K562 (cell line): ENCODE data around the gene PDCL3. TPM values are rescaled to one million over a fixed set of nuclear protein-coding genes. Genes with fewer than 3 reads are reported as not detected.

Experiments
- ATAC-seq: fragments of 200-7000 bp; cut with Tn5 transposase; 3 replicates; pipeline ENCODE4 v1.9.1; 2020; ENCODE audit warnings: moderate library complexity
- BruUV-seq: library from RNA; stranded (reverse); fragments of 400-500 nt; replicated peaks from 2 replicates; lab custom pipeline; 2021; lab: Mats Ljungman, UMichigan
- CTCF ChIA-PET: fragments of 300-600 bp; formaldehyde crosslinking; extraction: SDS; loops from one replicate; lab custom pipeline; 2021; ENCODE audit warnings: low intra/inter-chr PET ratio; lab: Yijun Ruan, JAX
- POLR2A ChIA-PET: fragments of 300-600, 350-650 bp; sonication (Branson Sonifier 250); formaldehyde crosslinking; extraction: SDS; loops from one replicate; lab custom pipeline; 2021; ENCODE audit warnings: antibody characterized with exemption, inconsistent platforms; lab: Yijun Ruan, JAX
- DNase-seq, 4 experiments: peaks; one replicate each; pipeline versions ENCODE4 v3.0.0 to v3.0.0-alpha.2; 2011 to 2018; ENCODE audit warnings: low spot score in 3 of 4, mixed read lengths in 3 of 4; ENCODE audit errors: extremely low read depth in 1 of 4
- FAIRE-seq: peaks from 2 replicates; lab custom pipeline; 2011; peaks lifted over from hg19 to GRCh38; lab: Jason Lieb, UNC
- H2AFZ ChIP-seq: 2 replicates; pipeline ENCODE4 v1.6.0; 2011; ENCODE audit warnings: low read depth, low read length, control low read depth, inconsistent platforms
- H3K27ac ChIP-seq: fragments of 200-600 bp; 3 replicates; pipeline ENCODE4 v1.8.0; 2011; ENCODE audit warnings: low read depth, mild to moderate bottlenecking, control low read depth, inconsistent platforms, low read length, moderate library complexity, mixed read lengths; ENCODE audit errors: extremely low read depth
- H3K27me3 ChIP-seq, 2 experiments: fragments of 300-600 bp in 1 of 2; 2 replicates in 1 of 2; 3 replicates in 1 of 2; pipeline versions ENCODE4 v1.6.0 to v1.8.0; 2011; ENCODE audit warnings: inconsistent platforms in 2 of 2, low read length in 2 of 2, mild to moderate bottlenecking in 1 of 2, mixed read lengths in 1 of 2, moderate library complexity in 1 of 2; ENCODE audit not compliant: control insufficient read depth in 2 of 2, insufficient read depth in 2 of 2
- H3K36me3 ChIP-seq: fragments of 300-600 bp; 3 replicates; pipeline ENCODE4 v1.8.0; 2011; ENCODE audit warnings: mild to moderate bottlenecking, low read length, inconsistent platforms; ENCODE audit not compliant: control insufficient read depth, insufficient read depth
- H3K4me1 ChIP-seq, 2 experiments: fragments of 200-600 bp in 1 of 2; replicated peaks in 1 of 2; 2 replicates in 1 of 2; 3 replicates in 1 of 2; pipeline versions ENCODE4 v1.5.1 to v1.8.0; 2011; ENCODE audit warnings: inconsistent platforms in 2 of 2, low read length in 2 of 2, mild to moderate bottlenecking in 1 of 2, mixed read lengths in 1 of 2, moderate library complexity in 1 of 2; ENCODE audit not compliant: control insufficient read depth in 2 of 2, insufficient read depth in 2 of 2
- H3K4me2 ChIP-seq: 2 replicates; pipeline ENCODE4 v1.6.1; 2011; ENCODE audit warnings: low read length, control low read depth, inconsistent platforms, mixed read lengths; ENCODE audit not compliant: insufficient read depth
- H3K4me3 ChIP-seq: fragments of 200-600 bp; sonication (generic), shearing (Covaris generic); 2 replicates; pipeline ENCODE4 v1.5.1; 2016; ENCODE audit warnings: control low read depth, inconsistent platforms
- H3K79me2 ChIP-seq: fragments of 200-600 bp; 3 replicates; pipeline ENCODE4 v1.8.0; 2011; ENCODE audit warnings: low read length, inconsistent platforms; ENCODE audit not compliant: control insufficient read depth, insufficient read depth
- H3K9ac ChIP-seq, 2 experiments: 2 replicates each; pipeline versions ENCODE4 v1.6.0 to v1.6.1; 2011; ENCODE audit warnings: low read depth in 2 of 2, low read length in 2 of 2, control low read depth in 1 of 2, inconsistent platforms in 1 of 2, mild to moderate bottlenecking in 1 of 2, mixed read lengths in 1 of 2; ENCODE audit not compliant: insufficient read depth in 1 of 2
- H3K9me1 ChIP-seq: one replicate; pipeline ENCODE4 v1.6.0; 2011; ENCODE audit warnings: inconsistent platforms, mild to moderate bottlenecking, low read length, moderate library complexity; ENCODE audit not compliant: control insufficient read depth, insufficient read depth
- H3K9me3 ChIP-seq: replicated peaks from 2 replicates; pipeline ENCODE4 v1.5.1; 2011; ENCODE audit warnings: low read depth, low read length, inconsistent platforms; ENCODE audit not compliant: control insufficient read depth, insufficient read depth
- H4K20me1 ChIP-seq: replicated peaks from 2 replicates; pipeline ENCODE4 v1.6.1; 2011; ENCODE audit warnings: low read length, inconsistent platforms, mixed read lengths; ENCODE audit not compliant: control insufficient read depth, insufficient read depth
- FOXA3 ChIP-seq, 2 experiments: fragments of 450-650 bp in 1 of 2; sonication (generic) in 1 of 2; formaldehyde crosslinking; IDR thresholded peaks in 1 of 2; conservative IDR thresholded peaks in 1 of 2; 2 replicates each; pipeline versions ENCODE4 v1.4.0 to v1.8.0; 2020 to 2022; ENCODE audit warnings: mild to moderate bottlenecking in 2 of 2, missing genetic modification reagents in 1 of 2
- SMAD4 ChIP-seq: fragments of 250-450 bp; sonication (Bioruptor Pico); conservative IDR thresholded peaks from 2 replicates; pipeline ENCODE4 v1.8.0; 2021; ENCODE audit warnings: inconsistent platforms, mild to moderate bottlenecking, moderate library complexity
- WGBS: fragments of 100-300 bp; shearing (Covaris generic); methylation state at CpG from one replicate; pipeline ENCODE4 v1.1.6; 2016; ENCODE audit warnings: low coverage, mixed read lengths; ENCODE audit not compliant: insufficient coverage; ENCODE audit errors: missing lambda C conversion rate; 5-methylcytosine and 5-hydroxymethylcytosine counted together
- in situ Hi-C: fragments of 300-500 bp; cut with MboI; formaldehyde crosslinking; loops from 4 replicates; pipeline ENCODE4 v1.15.0; 2018; ENCODE audit warnings: inconsistent platforms, mixed read lengths
- intact Hi-C: fragments of 100-400 bp; cut with micrococcal nuclease; formaldehyde crosslinking; loops from 2 replicates; pipeline ENCODE4 v1.14.2; 2022
- polyA plus RNA-seq, 8 experiments: library from polyadenylated mRNA; depleted of rRNA in 4 of 8; stranded (reverse) in 5 of 8; unstranded in 3 of 8; fragments of >200 nt; fragmentation: Nextera tagmentation in 2 of 8; fragmentation: Illumina TruSeq in 1 of 8; extraction: Ambion mirVana in 2 of 8; extraction: Trizol in 1 of 8; gene quantifications; 2 replicates each; pipeline versions ENCODE4 v1.2.1 to v1.2.3, GENCODE V29; 2011 to 2014; ENCODE audit warnings: inconsistent platforms in 1 of 8, missing spikeins in 1 of 8
- total RNA-seq, 7 experiments: library from RNA; depleted of rRNA in 6 of 7; stranded (reverse); fragments of >200 nt in 6 of 7; fragmentation: Illumina TruSeq in 2 of 7; extraction: Trizol in 2 of 7; gene quantifications; 2 replicates each; pipeline versions ENCODE4 v1.2.1 to v1.2.3, GENCODE V29; 2011 to 2021; ENCODE audit warnings: low replicate concordance in 1 of 7
- TF ChIP-seq, protein P1 (sequence below): fragments of 250-450 bp; sonication (Bioruptor Pico); IDR thresholded peaks from 2 replicates; pipeline ENCODE4 v1.5.0; 2020; ENCODE audit warnings: mild to moderate bottlenecking, borderline replicate concordance
- TF ChIP-seq, protein P2 (sequence below): fragments of 450-650 bp; IDR thresholded peaks from 2 replicates; pipeline ENCODE4 v1.6.1; 2016; ENCODE audit warnings: mild to moderate bottlenecking

Gene PDCL3
- total and polyA plus RNA-seq, 9 of the 15 experiments (the other 6 are each of a cell fraction or from before 2014, with no cell fraction given) = 16.6 to 76.7 (median 26.9) TPM

DNA sequence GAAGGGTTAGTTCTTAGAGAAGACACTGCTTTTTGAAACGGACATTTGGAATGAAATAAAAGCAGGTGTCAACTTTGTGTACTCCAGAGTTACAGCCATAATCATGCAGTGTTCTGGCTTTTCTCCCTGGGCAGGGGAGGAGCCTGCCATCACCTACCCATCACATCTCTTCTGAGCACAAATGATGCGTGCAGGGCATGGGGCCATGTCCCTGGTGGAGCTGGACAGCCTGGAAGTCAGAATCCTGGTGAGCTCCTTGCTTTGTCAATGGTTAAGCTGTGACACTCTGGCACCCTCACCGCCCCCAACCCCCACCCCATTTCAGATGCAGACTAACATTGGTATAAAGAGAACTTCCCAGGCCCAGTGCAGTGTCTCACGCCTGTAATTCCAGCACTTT lies 53.1 kb downstream of the PDCL3 start (continued):
- TF ChIP-seq, protein P1, sequence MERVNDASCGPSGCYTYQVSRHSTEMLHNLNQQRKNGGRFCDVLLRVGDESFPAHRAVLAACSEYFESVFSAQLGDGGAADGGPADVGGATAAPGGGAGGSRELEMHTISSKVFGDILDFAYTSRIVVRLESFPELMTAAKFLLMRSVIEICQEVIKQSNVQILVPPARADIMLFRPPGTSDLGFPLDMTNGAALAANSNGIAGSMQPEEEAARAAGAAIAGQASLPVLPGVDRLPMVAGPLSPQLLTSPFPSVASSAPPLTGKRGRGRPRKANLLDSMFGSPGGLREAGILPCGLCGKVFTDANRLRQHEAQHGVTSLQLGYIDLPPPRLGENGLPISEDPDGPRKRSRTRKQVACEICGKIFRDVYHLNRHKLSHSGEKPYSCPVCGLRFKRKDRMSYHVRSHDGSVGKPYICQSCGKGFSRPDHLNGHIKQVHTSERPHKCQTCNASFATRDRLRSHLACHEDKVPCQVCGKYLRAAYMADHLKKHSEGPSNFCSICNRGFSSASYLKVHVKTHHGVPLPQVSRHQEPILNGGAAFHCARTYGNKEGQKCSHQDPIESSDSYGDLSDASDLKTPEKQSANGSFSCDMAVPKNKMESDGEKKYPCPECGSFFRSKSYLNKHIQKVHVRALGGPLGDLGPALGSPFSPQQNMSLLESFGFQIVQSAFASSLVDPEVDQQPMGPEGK = no peak

DNA sequence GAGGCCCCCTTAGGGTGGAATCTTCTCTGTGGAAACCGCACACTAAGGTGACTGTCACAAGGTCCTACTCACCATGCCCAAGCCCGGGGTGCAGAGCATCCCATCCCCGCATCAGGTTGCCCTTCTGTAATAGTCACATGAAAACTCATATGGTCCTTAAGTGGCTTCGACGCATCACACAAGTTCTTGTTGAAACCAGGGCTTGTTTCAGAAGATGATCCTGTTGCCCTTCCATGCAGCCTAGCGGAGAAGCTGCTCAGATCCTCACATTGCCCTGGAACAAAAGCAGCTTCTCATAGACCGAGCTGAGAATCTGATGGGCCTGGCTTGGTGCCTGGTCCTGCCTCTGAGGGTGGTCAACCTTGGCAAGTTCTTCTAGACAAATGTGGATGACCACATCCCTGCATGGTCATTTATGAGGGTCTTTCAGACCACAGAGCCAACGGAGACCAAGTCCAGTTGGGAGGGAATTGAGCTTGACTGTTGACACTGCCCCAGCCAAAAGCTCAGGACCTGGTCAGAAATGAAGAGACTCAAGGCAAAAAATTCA lies 54.1 kb downstream of the PDCL3 start:
- Histone ChIP-seq H3K79me2 (no peaks in the 10 kb centered on the region), H3K9ac (no peak overlapping the region), H4K20me1 (no peaks in the 10 kb centered on the region), H3K4me3 (no peak overlapping the region), H3K27ac (no peak overlapping the region), H3K9me1 (no peaks in the 10 kb centered on the region), H3K27me3 (peaks cover 3 to 46% of the 10 kb centered on the region in 2 experiments; a peak in 3 of 5 replicates)
- no peak for DNase-seq
- intact Hi-C loops = loop anchor here (10.0 kb wide), 1 partner anchor 118 kb away; no protein-coding TSS in a partner anchor
- in situ Hi-C loops = loop anchor here (10.0 kb wide), 1 partner anchor 378 kb away; no protein-coding TSS in a partner anchor
- TF ChIP-seq SMAD4 (CRISPR knock-in tag) (no peak), FOXA3 (CRISPR knock-in tag; conservative IDR thresholded peaks at IDR 0.05 in 1 of 2, IDR thresholded peaks at IDR 0.05 in 1 of 2) (no peak)
- TF ChIP-seq, protein P2, sequence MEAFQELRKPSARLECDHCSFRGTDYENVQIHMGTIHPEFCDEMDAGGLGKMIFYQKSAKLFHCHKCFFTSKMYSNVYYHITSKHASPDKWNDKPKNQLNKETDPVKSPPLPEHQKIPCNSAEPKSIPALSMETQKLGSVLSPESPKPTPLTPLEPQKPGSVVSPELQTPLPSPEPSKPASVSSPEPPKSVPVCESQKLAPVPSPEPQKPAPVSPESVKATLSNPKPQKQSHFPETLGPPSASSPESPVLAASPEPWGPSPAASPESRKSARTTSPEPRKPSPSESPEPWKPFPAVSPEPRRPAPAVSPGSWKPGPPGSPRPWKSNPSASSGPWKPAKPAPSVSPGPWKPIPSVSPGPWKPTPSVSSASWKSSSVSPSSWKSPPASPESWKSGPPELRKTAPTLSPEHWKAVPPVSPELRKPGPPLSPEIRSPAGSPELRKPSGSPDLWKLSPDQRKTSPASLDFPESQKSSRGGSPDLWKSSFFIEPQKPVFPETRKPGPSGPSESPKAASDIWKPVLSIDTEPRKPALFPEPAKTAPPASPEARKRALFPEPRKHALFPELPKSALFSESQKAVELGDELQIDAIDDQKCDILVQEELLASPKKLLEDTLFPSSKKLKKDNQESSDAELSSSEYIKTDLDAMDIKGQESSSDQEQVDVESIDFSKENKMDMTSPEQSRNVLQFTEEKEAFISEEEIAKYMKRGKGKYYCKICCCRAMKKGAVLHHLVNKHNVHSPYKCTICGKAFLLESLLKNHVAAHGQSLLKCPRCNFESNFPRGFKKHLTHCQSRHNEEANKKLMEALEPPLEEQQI = no peak
- TF ChIP-seq, all 486 proteins: peak for 0
- ChIA-PET POLR2A (interaction anchor here (0.6 kb wide), 1 partner anchor 414 kb away, joined by 3 read pairs; no protein-coding TSS in a partner anchor), CTCF (no interaction called here)
- no peaks in the 10 kb centered on the region for H3K36me3 ChIP-seq
- no TSS peak for BruUV-seq
- H2AFZ ChIP-seq = no peak overlapping the region
- FAIRE-seq = no peak
- no peaks in the 10 kb centered on the region for H3K4me1 ChIP-seq
- H3K4me2 ChIP-seq = no peak overlapping the region
- H3K9me3 ChIP-seq = no peaks in the 10 kb centered on the region
- ATAC-seq = no peak
- 0% methylated on average over 8 of the region's 8 CpGs for WGBS
